HG03432 (cell line): ENCODE results near the gene MYO1E.
"Not testable (repeated sequence)": the region's sequence is repeated elsewhere in the genome, so short reads cannot be mapped to it uniquely, and the experiment has no call there.

Source experiments
- ATAC-seq: cut with Tn5 transposase; IDR thresholded peaks from one replicate; pipeline ENCODE4 v1.9.1; 2021; ENCODE audit warnings: mild to moderate bottlenecking, moderate library complexity; ENCODE audit not compliant: unreplicated experiment

MYO1E gene

DNA sequence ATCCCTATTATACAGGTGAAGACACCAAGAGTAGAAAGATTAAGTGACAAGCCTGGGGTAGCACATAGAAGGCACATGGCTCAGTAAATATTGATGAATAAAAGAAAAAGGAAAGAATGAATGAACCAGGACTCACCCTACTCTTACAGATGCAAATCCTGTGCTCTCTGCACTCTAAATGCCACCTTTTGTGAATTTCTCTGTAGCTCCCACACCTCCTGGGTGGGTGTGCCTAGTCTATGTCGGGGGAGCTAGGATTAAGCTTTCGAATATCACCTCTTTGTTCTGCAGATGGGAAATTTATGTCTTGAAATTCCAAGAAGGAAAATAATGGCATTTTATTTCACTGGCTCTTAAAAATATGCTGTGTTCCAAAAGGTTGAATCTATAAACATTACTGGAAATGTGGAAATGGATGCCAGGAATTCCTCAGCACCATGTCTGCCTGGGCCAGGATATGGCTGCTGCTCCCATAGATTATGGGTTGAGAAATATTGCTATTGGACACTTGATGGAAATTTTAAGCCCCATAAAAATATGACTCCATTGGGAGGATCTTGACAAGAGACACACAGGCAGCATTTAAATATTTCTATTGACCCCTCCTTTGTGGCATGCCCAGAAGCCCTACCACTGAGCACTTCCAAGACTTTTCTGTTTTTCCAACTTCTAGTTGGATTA, 224.4 kb downstream of the MYO1E start:
- ATAC-seq = no peak

DNA sequence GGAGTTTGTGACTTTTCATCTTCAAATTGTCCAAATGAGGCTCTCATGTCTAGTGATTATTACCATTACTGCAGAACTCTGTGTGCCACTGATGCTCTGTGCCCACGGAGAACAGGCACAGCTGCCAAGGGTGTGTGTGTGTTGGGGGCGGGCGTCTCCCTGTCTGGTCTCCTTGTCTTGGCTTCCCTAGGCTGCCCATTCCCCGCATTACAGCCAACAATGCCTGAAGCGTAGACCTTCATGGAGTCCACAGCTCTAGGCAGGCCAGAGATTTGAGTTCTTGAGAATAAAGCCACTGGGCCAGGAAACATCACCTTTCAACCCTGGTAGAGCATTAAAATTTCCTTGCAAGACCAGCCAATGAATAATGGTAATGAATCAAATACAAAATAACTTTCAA, 225.0 kb downstream of the MYO1E start:
- no peak for ATAC-seq

DNA sequence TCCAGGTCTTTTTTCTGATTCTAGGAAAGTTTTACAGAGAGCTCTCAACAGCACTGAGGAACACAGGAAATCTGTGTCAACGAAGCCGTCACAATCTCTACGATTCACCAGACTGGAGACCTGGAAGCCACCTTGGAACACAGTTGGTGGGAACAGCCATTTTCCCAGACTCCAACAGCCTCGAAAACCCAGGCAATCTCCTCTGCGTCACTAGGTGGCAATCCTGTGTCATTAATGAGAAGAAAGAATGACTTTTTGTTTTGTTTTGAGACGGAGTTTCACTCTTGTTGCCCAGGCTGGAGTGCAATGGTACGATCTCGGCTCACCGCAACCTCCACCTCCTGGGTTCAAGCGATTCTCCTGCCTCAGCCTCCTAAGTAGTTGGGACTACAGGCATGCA, 228.1 kb downstream of the MYO1E start:
- not testable (repeated sequence) for ATAC-seq

DNA sequence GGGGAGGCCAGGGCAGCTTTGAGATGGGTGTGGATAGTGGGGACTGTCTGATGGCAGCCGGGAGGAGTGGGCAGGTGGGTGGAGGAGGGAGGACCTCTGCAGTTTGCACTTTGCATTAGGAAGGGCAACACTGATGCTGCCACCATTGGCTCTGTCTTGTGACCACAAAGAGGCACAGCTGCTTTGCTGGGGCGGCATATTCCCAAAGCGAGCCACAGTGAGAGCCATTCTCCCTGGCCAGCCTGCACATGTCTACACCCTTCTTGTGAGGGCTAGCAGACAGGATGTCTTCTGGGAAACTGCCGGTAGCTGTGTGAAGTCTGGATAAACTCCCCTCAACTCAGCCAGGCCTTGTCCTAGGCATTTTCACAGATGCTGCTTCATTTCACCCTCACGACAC, 229.4 kb downstream of the MYO1E start:
- no peak for ATAC-seq

DNA sequence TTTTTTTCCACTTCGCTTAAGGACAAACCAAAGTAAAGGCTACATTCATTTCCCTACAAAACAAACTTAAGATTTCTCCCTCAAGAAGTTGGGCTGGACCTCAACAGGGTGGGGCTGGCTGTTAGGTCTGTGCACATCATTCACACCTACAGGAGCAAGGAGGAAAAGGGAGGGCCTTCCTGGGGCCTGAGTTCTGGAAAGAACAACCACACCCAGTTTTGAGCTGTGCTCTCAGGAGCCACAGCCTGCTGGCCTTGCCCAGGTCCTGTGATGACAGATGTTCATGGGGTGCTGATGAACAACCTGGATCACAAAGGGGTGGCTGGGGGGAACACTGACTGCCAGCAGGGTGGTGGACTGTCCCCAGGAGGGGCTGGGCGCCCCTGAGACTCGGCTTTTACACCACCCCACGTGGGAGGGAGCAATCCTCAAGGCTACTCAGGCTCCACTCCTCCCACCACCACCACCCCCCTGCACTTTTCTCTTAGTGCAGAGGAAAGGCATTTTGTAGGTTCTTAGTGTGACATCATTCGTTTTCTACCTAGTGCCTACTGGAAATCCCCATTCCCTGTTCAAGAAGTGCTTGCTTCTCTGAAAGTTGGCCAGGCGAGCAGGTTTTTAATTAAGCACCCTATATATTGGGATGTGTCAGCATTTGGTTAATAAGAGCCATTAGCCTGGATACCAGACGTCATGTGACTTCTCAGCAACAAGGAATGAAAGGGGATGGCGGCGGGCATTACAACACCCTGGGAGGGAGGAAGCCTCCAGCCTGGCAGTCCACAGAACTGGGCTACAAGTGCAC, 232.0 kb downstream of the MYO1E start:
- ATAC-seq = no peak

DNA sequence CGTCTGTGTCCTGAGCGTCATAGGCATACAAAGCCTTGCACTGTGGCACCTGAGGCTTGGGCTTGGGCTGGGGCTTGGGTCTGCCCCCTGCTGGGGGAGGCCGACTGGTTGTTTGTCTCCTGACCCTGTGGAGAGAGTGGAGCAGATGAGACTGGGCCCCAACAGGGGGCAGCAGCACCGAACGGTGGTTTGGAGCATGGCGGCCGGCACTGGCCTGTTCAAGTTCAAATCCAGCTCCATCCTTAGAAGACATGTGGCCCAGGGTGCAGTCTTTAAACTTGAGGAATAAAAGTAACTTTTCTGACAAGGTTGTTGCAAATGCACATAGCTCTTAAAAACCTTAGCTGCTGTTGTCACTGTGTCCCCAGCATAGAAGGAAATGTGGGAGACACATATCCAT, 234.4 kb downstream of the MYO1E start:
- ATAC-seq = peak; percentile 67

DNA sequence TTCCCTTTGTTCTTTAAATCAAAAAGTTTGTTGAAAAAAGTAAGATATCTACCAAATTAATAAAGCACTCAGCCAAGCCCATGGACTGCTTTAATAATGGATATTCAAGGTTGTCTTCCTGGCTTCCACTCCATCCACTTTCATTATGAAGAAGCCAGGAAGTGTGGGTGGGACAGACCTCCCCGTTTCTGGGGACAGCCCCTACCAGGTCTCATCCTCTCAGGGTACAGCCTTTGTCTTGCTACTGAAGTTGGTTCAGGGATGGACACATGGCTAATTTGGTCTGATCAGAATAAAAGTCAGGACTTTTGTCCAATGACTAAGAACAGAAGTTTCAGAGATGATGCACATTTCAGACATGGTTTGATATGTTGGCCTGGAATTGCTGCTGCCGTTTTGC, 235.1 kb downstream of the MYO1E start:
- ATAC-seq = no peak

DNA sequence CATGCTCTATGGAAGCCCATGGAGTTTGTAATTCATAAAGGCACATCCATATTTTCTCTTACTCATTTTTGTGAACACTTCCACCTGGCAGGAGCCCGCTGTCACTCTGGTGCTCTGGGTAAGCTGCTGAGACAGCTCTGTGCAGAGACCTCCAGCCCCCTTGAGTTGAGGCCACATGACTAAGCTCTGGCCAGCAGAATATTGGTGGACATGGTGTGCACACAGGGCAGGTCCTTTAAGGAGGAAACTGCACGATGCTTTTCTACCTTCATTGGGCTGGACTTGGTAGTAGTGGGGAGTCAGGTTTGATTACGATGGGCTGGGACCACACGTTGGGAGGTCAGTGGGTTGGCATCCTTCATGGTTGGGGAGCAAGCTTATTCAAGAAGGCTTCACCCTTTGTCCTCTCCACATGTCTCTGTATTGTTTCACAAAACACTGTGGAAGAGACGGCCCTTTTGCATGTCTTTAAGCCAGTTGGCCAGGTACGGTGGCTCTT, 238.7 kb downstream of the MYO1E start:
- no peak for ATAC-seq

DNA sequence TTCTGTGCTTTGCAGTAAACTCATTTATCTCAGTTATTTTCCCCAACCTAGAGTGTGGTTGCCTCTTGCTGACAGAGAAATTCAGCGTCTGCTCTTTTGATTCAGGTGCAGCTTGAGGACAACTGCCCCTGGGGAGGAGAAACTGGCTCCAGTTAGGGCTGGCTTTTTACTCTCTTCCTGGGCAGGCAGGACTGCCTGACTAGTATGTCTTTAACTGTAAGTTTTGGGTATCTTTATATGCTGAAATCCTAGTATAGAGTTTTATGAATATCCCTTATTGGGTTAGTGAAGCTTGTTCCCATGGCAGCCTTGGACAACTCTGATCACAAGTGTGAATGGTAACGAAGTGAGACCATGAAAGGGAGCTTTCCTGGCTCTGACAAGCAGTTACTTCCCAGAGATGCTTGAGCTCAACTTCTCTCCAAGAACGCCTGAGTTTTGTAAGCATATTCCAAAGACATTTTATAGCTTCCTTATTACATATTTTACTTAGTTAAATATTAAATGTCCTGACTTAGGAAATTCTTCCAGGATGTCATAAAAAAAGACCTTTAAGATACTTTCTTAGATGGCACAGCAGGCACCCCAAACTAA, 240.6 kb downstream of the MYO1E start:
- no peak for ATAC-seq

DNA sequence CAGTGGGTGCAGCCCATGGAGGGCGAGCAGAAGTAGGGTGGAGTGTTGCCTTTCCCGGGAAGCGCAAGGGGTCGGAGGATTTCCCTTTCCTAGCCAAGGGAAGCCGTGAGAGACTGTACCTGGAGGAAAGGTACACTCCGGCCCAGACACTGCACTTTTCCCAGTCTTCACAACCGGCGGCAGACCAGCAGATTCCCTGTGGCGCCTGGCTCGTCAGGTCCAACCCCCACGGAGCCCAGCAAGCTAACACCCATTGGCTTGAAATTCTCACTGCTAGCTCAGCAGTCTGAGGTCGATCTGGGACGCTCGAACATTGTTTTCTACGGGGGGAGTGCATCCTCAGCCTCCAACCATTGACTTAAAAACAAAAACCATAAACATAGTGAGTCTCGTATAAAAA, 241.2 kb downstream of the MYO1E start:
- no peak for ATAC-seq

DNA sequence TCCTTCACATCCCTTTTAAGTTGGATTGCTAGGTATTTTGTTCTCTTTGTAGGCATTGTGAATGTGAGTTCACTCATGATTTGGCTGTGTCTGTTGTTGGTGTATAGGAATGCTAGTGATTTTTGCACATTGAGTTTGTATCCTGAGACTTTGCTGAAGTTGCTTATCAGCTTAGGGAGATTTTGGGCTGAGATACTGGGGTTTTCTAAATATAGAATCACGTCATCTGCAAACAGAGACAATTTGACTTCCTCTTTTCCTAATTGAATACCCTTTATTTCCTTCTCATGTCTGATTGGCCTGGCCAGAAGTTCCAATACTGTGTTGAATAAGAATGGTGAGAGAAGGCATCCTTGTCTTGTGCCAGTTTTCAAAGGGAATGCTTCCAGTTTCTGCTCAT, 245.4 kb downstream of the MYO1E start:
- ATAC-seq = not testable (repeated sequence)

DNA sequence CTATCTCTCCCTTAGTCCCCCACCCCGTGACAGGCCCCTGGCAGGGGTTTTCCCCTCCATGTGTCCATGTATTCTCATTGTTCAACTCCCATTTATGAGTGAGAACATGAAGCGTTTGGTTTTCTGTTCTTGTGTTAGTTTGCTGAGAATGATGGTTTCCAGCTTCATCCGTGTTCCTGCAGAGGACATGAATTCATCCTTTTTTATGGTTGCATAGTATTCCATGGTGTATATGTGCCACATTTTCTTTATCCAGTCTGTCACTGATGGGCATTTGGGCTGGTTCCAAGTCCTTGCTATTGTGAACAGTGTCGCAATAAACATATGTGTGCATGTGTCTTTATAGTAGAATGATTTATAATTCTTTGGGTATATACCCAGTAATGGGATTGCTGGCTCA, 247.0 kb downstream of the MYO1E start:
- not testable (repeated sequence) for ATAC-seq

DNA sequence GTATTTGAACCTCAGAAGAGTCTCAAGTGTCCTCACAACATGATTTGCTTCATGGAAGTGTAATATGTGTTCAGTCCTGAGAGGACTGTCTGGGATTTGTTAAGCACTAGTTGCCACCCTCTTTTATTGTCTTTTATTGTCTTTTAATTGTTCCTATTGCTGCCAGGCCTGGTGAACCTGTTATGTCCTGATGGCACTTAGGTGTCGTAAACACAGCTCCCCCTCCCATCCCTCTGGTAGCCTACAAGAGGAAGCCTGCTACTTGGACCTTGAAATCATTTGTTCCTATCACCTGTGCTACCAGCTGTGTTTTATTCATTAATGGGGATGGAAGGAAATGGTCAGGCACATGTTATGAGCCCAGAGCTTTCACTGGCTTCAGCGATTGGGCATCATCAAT, 248.4 kb downstream of the MYO1E start:
- ATAC-seq = no peak

DNA sequence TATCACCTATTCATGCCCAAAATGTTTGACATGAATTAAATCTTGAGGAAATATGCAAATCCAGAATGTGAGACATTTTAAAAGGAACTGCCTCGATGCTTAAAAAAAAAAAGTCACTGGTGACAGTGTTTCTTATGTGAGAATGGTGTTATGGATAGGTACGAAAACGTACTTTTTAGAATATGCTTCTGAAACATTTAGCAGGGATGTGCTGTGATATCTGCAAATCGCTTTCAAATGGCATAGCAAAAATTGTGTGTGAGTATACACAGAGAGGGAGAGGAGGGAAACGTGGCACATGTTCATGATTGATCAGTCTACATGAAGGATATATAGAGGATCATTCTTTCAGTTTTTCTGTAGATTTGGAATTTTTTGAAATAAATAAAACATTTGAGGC, 251.7 kb downstream of the MYO1E start:
- no peak for ATAC-seq

DNA sequence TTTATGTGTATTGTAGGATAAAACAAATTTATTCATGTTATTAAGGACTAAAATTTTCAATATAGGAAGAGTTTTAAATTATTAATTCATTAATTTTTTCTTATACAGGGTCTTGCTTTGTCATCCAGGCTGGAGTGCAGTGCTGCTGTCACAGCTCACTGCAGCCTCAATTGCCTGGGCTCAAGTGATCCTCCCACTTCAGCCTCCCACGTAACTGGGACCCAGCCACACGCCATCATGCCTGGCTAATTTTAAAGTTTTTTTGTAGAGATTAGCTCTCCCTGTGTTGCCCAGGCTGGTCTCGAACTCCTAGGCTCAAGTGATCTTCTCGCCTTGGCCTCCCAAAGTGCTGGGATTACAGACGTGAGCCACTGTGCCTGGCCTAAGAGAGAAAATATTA, 253.0 kb downstream of the MYO1E start:
- ATAC-seq = no peak

DNA sequence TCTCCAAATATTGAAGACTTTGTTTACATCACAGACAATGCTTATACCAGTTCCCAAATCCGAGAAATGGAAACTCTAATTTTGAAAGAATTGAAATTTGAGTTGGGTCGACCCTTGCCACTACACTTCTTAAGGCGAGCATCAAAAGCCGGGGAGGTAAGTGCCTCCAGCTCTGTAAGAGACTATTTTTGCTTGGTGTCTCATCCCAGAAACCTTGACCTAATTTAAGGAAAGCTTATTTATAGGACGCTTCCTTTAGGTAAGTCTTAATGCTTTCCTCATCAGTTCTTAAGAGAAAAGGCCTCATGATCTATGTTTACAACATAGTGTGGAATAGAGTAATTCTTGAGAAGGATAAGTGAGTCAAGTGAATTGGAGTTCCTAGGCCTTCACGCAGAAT, 255.9 kb downstream of the MYO1E start:
- ATAC-seq = no peak

DNA sequence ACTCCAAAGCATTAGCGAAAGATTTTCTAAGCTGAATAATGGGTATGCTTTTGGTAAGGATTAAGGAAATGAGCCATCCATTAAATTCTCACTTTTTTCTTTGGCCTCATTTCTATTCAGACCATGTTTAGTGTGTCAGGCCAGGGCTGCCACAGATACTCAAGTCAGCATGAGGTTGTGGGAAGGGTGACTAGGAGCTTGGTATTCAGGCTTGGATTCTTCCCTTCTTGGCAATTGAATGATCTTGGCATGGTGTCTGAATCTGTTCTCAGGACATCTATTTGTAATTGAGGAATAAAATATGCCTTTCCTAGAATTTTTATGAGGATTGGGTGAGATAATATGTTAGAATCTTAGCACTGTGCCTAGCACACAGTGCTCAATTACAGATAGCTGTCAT, 256.5 kb downstream of the MYO1E start:
- no peak for ATAC-seq

DNA sequence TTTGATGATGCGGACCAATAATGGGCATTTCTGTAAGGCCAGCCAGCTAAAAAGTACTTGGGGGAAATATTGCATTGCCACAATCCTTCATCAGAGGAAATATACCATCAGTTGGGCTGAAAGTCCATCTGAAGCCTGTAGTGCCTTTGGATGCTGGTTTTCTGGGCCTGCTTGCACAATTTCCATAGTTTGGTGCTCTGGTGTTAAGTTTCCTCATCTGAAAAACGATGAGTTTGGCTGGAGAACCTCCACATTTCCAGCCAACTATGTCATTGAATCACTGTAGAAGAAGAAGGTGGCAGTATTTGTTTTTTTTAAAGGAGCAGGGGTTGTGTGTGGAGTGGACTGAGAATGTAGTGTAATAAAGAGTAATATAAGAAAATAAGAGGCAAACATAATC, 257.6 kb downstream of the MYO1E start:
- ATAC-seq = no peak

DNA sequence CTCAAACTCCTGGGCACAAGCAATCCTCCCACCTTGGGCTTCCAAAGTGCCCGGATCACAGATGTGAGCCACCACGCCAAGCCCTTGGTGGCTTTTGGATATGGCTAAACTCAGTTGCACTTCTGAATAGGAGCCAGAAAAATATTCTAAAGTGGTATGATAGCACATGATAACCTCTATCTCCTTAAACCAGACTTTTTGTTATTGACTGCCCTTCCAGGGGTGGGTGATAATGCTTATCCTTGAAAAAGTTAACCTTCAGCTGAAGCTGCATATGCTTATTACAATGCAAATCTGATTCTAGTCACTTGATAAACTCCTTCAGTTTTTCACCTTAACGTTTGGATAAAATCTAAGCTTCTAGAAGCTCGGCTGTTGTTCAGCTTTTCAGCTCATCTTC, 261.4 kb downstream of the MYO1E start:
- ATAC-seq = no peak

DNA sequence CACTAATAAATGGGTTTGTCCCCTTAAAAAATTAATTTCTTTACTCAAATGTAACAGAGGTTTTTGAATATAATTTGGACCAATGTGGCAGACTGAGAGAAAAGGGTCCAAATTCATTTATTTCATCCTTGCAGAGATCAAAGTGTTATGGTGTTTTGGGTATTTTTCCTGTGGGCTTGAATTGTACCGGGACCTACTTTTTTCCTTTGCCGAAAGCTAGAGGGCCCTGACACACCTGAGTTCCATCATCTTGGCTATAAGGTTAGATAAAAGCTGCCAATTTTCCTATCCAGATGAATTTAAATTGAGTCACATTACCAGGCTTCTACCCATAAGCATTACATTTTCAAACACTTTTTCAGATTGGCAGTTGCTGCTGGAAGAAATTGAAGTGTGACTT, 266.8 kb downstream of the MYO1E start:
- no peak for ATAC-seq

DNA sequence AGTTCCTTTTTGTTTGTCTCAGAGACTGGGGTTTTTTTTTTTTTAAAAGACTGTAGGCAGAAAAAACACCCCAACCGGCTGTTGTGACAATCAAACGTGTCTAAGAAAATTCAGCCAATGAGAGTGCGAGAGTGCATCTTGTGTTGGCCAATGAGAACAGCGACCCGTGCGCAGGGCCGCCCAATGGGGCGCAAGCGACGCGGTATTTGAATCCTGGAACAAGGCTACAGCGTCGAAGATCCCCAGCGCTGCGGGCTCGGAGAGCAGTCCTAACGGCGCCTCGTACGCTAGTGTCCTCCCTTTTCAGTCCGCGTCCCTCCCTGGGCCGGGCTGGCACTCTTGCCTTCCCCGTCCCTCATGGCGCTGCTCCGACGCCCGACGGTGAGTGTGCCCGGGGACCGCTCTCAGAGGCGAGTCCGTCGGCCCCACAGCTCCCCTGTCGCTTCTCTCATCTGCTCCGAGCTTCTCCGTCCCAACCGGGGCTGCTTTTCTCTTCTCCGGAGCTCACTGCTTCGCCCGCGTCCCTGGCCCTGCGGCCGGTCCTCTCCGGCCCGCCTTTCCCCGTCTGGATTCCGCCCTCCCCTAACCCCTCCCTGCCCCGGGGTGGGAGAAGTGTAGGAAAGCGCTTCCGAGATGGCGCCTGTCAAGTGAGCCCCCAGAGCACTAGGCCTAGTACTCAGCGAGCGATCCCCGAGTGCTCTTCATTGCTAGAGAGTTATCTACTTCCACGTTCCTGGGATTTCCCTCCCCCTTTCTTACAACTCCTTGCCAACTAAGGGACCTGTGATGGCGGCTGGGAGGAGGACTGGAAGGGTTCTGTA, 267.5 kb downstream of the MYO1E start, which contains the start of gene CCNB2:
Gene CCNB2, plus strand, starts transcription at position 235 of the 821 bp plus-strand sequence. Its CDS starts 123 bp downstream, at position 358.
- peak; percentile 98 for ATAC-seq
